Erythroblast (primary cell): Measurements from ENCODE around the gene SIGMAR1.

ENCODE experiments used
- DNase-seq, 2 experiments: peaks; one replicate each; lab custom pipeline; 2025; lab: John Stamatoyannopoulos, UW
- GATA1 ChIP-seq: IDR thresholded peaks from 2 replicates; pipeline ENCODE4 v1.6.1; 2011; ENCODE audit warnings: low read depth, mild to moderate bottlenecking, control low read depth, low read length, moderate library complexity
- POLR2A ChIP-seq: IDR thresholded peaks from 2 replicates; pipeline ENCODE4 v1.6.1; 2011; ENCODE audit warnings: mild to moderate bottlenecking, low read length

Gene SIGMAR1

GRCh38 chr9:34637356-34638137 is at the start of gene SIGMAR1:
TSS of gene SIGMAR1 (minus strand) at chr9:34637787. CDS start at chr9:34637697, 90 bp downstream.
- peak; percentile 96 to 97 for DNase-seq
- peak; percentile 95 for TF ChIP-seq POLR2A
- no peak for TF ChIP-seq GATA1

- DNase-seq: no peak
Measured at GRCh38 chr9:34686732-34687131, 49.1 kb upstream of the SIGMAR1 start.

GRCh38 chr9:34686231-34686630 is 48.6 kb upstream of the SIGMAR1 start:
- DNase-seq: no peak
- TF ChIP-seq POLR2A (no peak), GATA1 (no peak)

More at GRCh38 chr9:34686732-34687131, 49.1 kb upstream of the SIGMAR1 start:
- TF ChIP-seq POLR2A (no peak), GATA1 (no peak)

- TF ChIP-seq GATA1: no peak
- DNase-seq: no peak
Measured at GRCh38 chr9:34685591-34685990, 48.0 kb upstream of the SIGMAR1 start.

GRCh38 chr9:34684816-34685215 is 47.2 kb upstream of the SIGMAR1 start:
- TF ChIP-seq GATA1 (no peak), POLR2A (no peak)
- no peak for DNase-seq

GRCh38 chr9:34684145-34684544 is 46.6 kb upstream of the SIGMAR1 start:
- no peak for DNase-seq
- TF ChIP-seq POLR2A: no peak
- TF ChIP-seq GATA1: no peak

- no peak for DNase-seq
- no peak for TF ChIP-seq GATA1
- TF ChIP-seq POLR2A: no peak
Measured at GRCh38 chr9:34675869-34676268, 38.3 kb upstream of the SIGMAR1 start.

GRCh38 chr9:34675048-34675714 is 37.6 kb upstream of the SIGMAR1 start:
- peak; percentile 74 to 80 for DNase-seq
- no peak for TF ChIP-seq GATA1
- no peak for TF ChIP-seq POLR2A

GRCh38 chr9:34674440-34674839 is 36.9 kb upstream of the SIGMAR1 start:
- TF ChIP-seq POLR2A (no peak), GATA1 (no peak)
- DNase-seq: no peak

GRCh38 chr9:34671307-34671706 is 33.7 kb upstream of the SIGMAR1 start:
- DNase-seq: no peak
- TF ChIP-seq POLR2A (no peak), GATA1 (no peak)

- TF ChIP-seq GATA1: no peak
- TF ChIP-seq POLR2A: no peak
- no peak for DNase-seq
Measured at GRCh38 chr9:34669809-34670562, 32.4 kb upstream of the SIGMAR1 start.

GRCh38 chr9:34665381-34666250 is 28.0 kb upstream of the SIGMAR1 start:
- peak; percentile 93 to 96 for DNase-seq
- TF ChIP-seq GATA1 (no peak), POLR2A (peak; percentile 69)

- DNase-seq: no peak
- no peak for TF ChIP-seq POLR2A
Measured at GRCh38 chr9:34665067-34665380, 27.4 kb upstream of the SIGMAR1 start.
